ENCODE data around the gene TEAD2. TPM values are rescaled to one million over a fixed set of nuclear protein-coding genes. Genes with fewer than 3 reads are reported as not detected.

TEAD2 gene
- total RNA-seq, 1 donor from 2014 or later, result 63.8 TPM

- Mint-ChIP-seq H3K27me3 (ENCODE audit: low read depth) (peaks cover 7% of the 10 kb centered on the region), H3K4me3 (ENCODE audit: unreplicated experiment) (no peak overlapping the region), H3K27ac (ENCODE audit: unreplicated experiment) (no peak overlapping the region), H3K9me3 (ENCODE audit: low read depth) (no peaks in the 10 kb centered on the region), H3K4me1 (ENCODE audit: low read depth) (no peaks in the 10 kb centered on the region), H3K36me3 (ENCODE audit: low read depth) (no peaks in the 10 kb centered on the region)
- DNase-seq (ENCODE audit: low spot score), result no peak
- TF ChIP-seq CTCF (IDR thresholded peaks at IDR 0.05), result no peak
Observed at GRCh38 chr19:49398001-49398615, 35.9 kb upstream of the TEAD2 start.

- Mint-ChIP-seq H3K36me3 (ENCODE audit: low read depth) (no peaks in the 10 kb centered on the region), H3K4me3 (ENCODE audit: unreplicated experiment) (no peak overlapping the region)
Observed at GRCh38 chr19:49396738-49397505, 34.7 kb upstream of the TEAD2 start.

GRCh38 chr19:49395581-49396407 is 33.6 kb upstream of the TEAD2 start:
- Mint-ChIP-seq H3K9me3 (ENCODE audit: low read depth) (no peaks in the 10 kb centered on the region), H3K4me1 (ENCODE audit: low read depth) (no peaks in the 10 kb centered on the region)
- TF ChIP-seq CTCF (IDR thresholded peaks at IDR 0.05), result no peak

More at GRCh38 chr19:49396738-49397505, 34.7 kb upstream of the TEAD2 start:
- Mint-ChIP-seq H3K4me1 (ENCODE audit: low read depth) (no peaks in the 10 kb centered on the region), H3K27me3 (ENCODE audit: low read depth) (peaks cover 13% of the 10 kb centered on the region), H3K9me3 (ENCODE audit: low read depth) (no peaks in the 10 kb centered on the region), H3K27ac (ENCODE audit: unreplicated experiment) (no peak overlapping the region)
- DNase-seq (ENCODE audit: low spot score), result no peak
- TF ChIP-seq CTCF (IDR thresholded peaks at IDR 0.05), result no peak

GRCh38 chr19:49393881-49394280 is 31.7 kb upstream of the TEAD2 start:
- no peak for TF ChIP-seq CTCF (IDR thresholded peaks at IDR 0.05)
- no peak overlapping the region for H3K27ac Mint-ChIP-seq (ENCODE audit: unreplicated experiment)
- H3K27me3 Mint-ChIP-seq (ENCODE audit: low read depth), result peaks cover 23% of the 10 kb centered on the region
- no peaks in the 10 kb centered on the region for H3K4me1 Mint-ChIP-seq (ENCODE audit: low read depth)
- no peak for DNase-seq (ENCODE audit: low spot score)
- H3K36me3 Mint-ChIP-seq (ENCODE audit: low read depth), result no peaks in the 10 kb centered on the region
- no peaks in the 10 kb centered on the region for H3K9me3 Mint-ChIP-seq (ENCODE audit: low read depth)
- no peak overlapping the region for H3K4me3 Mint-ChIP-seq (ENCODE audit: unreplicated experiment)

More at GRCh38 chr19:49395581-49396407, 33.6 kb upstream of the TEAD2 start:
- Mint-ChIP-seq H3K27ac (ENCODE audit: unreplicated experiment) (no peak overlapping the region), H3K36me3 (ENCODE audit: low read depth) (no peaks in the 10 kb centered on the region), H3K4me3 (ENCODE audit: unreplicated experiment) (no peak overlapping the region), H3K27me3 (ENCODE audit: low read depth) (peaks cover 17% of the 10 kb centered on the region)
- DNase-seq (ENCODE audit: low spot score), result no peak
